Lung microvascular endothelial cell (primary cell): Measurements from ENCODE around the gene KLF7. TPM values are rescaled to one million over a fixed set of nuclear protein-coding genes. Genes with fewer than 3 reads are reported as not detected.

Experiments used
- DNase-seq, 2 donors: peaks; one replicate each; pipeline versions ENCODE4 v3.0.0 to v3.0.0-alpha.2; 2010; ENCODE audit warnings: low read depth in 2 of 2
- total RNA-seq: library from RNA; depleted of rRNA; stranded (reverse); fragments of >200 nt; gene quantifications from 2 replicates; pipeline ENCODE4 v1.2.1, GENCODE V29; 2014

The KLF7 gene
- total RNA-seq, result 8.3 and 8.7 TPM in 2 replicates

DNA sequence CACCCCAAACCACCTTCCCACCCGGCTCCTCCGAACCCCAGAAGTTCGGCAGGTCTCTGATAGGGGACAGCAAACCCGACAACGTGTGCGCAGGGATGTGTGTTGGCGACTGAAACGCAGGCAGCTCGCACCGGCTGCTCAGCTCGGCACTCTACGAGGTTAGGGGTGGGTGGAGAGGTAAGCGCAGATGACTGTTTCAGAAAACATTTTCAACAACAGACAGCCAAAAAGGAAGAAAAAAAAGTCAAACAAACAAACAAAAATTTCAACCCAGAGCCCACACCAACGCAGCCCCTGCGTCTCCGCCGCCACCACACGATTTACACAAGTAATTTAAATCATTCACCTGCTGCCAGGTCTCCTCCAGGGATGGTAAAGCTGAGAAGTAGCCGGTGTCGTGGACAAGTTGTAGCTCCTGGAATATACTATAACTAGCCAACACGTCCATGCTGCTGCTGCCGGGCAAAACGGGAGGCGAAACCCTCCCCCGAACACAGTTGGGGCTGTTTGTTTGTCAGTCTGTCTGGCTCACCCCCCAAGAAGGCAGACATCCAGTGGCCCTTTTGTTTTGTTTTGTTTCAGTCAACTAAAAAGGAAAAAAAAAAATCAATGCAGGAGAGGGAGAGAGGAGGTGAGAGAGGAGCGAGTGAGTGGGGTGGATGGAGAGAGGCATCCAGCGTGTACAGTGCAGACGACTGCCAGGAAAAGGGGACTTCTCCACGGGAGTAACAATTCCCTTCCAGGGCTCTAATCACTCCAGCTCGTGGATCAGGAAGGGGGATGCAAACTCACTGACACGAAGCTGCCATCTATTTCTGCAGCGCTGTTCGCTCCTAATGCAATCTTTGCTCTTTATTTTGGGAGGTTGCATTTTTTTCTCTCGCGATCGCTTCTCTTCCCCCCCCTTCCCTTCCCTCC is at the start of gene KLF7:
KLF7 (minus strand) TSS at position 828 of the 918 bp plus-strand sequence; CDS start at position 448, 380 bp downstream.
- DNase-seq, result peak; percentile 60 to 74

DNA sequence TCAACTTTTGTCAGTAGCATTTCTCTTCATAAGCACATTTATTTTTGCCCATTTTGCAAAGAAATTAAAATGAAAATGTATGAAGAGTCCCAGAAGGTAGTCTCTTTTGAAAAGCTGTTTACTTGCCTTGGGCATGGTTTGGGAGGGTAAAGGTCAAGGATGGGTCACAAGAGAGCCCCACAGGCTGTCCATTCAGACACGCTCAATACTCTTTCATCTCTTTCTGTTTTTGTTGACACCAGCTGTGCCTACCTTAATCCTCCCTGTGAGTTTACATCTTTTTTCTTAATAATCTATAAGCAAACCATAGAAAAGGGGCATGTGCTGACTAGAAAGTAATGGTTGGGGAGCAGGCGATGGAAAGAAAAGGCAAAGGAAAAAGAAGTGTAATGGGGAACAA is 49.6 kb upstream of the KLF7 start:
- DNase-seq, result no peak

DNA sequence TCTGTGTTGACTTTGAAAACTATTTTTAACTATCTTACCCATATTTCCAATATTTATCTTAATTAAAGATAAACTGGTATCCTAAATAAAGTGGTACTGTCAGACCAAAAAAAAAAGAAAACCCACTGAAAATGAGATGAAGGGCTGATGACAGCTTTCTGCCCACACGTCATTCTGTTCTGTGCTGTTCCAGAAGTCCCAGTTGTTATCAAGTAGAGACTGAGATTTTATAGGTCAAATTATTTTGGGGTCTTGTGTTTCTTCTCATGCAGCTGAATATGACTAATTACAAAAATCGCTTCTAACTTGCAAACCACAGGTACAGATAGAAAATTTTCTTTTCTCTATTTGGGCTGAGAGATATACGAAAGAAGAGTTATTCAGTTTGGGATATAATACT is 48.7 kb upstream of the KLF7 start:
- no peak for DNase-seq

DNA sequence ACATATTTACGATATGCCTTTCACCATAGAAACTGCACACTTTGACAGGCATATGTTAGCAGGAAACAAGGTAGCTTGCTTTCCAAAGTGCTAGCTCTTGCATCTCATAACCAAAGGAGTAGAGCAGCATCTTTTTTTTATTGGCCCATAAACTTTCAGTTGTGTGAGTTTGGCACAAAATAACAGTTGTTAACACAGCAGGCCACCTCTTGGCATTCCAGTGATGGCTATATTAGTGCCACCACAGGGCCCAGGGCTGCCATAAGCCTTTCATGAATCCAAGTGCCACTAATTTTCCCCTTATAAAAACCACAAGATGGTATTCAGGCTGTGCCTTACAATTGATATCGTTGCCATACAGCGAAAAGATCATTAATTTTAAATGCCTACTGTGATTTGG is 40.3 kb upstream of the KLF7 start:
- no peak for DNase-seq

DNA sequence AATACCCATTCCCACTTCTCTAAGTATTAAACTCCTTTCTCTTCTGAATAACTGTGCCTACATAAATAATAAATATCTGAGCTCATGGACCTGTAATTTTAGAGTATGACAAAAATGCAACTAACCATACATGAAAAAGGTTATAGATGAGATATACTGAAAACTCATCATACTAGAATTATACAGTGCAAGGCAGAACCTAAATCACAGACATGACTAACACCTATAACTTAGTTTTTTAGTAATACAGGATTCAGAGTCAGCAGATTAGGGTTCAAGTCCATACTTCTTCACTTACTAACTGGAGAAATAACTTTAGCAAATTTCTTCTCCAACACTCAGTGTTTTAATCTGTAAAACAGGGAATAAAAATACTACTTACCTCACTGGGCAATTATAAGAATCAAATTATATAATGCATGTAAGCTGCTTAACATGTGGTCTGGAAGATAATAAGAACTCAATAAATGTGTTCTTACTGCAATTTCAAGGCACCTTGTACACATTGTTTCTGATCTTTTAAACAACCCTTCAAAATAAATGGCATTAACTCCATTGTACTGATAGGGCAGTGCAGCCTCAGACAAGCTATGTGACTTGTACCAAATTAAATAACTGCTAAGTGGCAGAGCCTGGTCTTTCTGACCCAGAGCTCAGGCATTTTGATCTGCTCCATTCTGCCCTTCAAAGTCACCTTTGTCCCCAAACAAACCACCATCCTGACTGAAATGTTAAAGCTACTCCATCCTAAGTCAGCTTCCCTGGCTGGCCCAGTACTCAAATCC is 39.6 kb upstream of the KLF7 start:
- no peak for DNase-seq

DNA sequence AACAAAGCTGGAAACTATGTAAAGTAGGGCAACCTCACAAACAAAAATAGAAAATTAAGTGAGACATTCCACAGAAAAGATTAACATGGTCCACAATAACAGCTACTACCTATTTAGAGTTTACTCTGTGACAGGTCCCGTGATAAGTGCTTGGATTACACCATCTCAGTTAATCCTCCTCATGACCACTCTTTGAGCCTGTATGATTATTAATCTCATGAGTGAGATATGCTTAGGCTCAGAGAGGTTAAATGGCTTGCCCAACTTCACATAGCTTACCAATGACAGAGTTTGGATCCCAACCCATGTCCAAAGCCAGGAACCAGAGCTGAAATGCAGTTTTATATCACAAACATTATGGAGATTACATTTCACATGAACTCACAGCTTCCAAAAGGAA is 37.3 kb upstream of the KLF7 start:
- DNase-seq, result no peak

DNA sequence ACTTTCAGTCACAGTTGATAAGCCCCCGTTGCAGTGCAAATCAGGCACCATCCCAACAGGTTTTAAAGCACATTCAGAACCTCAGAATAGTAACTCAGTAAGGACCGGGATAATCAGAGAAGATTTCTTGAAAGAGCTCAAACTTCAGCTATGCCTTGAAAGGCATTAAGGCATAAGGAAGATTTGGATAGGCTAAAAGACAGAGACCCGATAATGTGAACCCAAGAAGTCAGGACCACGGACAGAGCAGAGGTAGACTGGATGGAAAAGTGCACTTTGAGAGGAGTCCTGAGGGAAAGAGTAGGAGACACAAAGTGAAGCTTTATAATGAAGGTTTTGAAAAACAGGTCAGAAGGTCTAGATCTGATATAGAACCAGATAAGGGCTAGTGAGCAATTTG is 36.9 kb upstream of the KLF7 start:
- DNase-seq, result peak; percentile 37 to 50

DNA sequence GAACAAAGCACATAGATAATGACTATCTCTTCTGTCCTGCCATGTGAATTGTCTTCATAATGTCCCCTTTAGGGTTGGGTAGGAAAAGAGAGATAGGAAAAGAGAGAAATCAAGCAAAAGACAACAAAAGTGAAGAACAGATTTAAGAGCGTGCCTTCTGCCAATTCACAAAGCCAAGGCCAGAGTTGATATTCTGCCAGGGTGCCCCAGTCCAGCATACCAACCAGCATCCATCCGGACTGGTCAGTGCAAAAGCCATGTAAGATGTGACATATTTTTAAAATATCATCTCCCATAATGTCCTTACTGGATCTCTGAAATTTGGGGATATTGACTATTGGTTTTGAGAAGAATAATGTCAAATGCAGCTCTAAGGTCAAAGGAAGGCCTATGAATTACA is 35.7 kb upstream of the KLF7 start:
- no peak for DNase-seq

DNA sequence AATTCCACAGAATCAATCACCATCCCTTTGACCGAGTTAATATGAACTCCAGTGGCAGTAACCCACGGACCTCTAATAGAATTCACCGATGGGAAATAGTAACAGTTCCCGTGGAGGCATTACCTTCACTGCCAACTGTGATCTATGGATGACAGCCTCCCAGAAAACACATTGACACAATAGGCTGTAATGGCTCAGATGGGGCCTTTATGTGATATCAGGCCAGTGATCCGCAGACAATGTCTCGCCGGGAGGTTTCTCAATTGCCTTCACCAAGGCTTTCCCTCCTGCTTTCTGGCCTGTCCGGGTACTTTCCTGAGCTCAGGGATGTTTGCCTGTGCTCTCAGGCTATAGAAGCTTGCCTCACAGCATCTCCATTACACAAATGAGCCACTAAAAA is 34.4 kb upstream of the KLF7 start:
- no peak for DNase-seq

DNA sequence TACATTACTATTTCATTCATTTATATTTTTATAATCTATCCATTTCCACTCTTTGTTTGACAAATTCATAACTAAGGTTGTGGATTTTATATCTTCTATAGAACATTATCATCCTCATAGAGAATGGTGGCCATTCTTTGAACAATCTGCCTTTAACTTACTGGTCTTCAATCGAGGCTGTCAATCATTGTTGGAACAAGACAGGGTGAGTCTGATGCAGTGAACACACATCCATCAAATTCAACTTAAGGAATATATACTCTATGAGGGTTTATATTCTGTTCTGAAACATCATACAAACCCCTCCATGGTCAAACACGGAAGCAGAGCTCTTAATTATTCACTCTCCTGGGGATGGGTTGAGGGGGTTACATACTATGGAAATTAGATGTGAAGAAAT is 28.3 kb upstream of the KLF7 start:
- DNase-seq, result no peak

DNA sequence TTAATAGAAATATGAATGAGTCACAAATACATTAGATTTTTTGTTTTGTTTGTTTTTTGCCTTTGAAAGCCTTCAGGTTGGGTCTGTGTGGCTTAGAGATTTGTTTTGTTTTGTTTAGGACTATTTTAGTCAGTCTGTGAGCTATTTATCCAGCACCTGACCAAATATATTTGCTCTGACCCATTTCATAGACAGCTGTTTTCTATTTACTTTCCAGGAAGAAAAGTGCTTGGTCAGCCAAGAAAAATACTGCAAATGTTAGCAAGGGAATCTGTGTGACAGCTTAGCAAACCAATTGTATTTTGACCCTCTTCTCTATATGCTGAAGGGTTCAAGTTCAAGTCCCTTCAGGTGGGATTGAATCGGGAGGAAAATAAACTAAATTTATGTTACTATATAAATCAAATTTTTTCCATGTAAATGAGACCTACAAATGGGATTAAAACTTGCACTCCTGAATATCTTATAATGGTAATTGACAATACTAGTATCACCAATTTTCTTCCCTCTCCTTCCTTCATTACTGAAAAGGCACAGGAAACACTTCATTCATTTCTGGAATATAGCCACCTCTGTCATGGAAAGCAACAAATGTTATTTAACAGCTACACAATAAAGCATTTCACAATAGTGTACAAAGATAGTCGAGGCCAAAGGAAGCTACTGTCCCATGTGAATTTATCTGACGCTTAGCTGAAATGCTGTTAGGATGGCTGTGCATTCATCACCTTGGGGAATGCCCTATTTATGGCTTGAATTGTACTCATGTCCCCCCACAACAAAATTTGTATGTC is 23.1 kb upstream of the KLF7 start:
- peak in 1 of 2 donors; percentile 78 for DNase-seq

DNA sequence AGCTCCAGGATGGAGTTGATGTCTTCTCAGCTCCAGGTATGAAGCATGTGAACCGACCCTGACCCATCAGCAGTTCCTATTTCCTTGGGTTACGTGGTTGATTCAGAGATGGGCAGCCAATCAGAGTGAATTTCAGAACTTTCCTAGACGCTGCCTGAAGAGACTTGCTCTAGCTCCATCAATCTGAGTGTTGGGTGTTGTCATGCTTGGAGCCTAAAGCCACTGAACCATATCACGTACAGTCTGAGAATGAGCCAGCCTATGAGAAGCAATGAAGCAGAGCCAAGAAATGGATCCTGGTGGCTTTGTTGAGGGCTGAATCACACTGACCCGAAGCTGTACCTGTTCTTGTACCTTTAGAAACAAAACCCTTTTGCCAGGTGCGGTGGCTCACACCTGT is 19.6 kb upstream of the KLF7 start:
- no peak for DNase-seq

DNA sequence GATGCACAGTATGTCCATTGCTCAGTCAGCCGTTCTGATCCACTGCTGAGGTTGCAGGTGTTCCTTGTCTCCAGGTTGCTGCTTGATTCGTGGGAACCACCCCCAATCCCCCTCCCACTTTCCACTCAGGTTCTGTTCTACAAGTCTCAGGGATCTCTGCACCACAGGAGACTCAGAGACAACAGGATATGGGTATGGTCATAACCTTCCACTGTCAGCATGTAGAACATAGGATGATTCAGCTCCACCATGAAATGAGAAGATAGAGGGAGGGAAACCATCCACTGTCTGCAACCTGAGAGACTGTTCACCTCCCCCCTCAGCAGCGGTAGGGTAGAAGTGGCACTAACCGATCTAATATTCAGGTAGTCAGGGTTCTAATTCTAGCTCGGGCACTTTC is 19.0 kb upstream of the KLF7 start:
- DNase-seq, result no peak

DNA sequence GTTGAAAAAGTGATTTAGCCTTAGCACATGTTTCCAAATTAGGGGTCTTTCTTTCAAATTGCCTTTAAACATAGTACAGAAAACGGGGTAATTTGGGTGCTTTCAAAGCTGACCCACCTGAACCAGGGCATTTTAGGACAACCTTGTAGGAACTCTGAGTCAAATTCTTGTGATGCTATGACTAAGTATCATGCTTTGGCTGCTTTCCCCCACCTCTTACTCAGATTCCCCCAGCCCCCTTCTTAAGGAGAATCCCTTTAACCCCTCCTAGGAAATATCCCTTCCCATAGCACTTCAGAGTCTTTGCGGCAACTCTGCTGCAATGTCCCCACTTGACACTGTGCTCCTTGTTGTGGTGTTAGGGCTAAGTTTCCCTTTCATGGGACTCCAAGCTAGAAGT is 18.6 kb upstream of the KLF7 start:
- no peak for DNase-seq

DNA sequence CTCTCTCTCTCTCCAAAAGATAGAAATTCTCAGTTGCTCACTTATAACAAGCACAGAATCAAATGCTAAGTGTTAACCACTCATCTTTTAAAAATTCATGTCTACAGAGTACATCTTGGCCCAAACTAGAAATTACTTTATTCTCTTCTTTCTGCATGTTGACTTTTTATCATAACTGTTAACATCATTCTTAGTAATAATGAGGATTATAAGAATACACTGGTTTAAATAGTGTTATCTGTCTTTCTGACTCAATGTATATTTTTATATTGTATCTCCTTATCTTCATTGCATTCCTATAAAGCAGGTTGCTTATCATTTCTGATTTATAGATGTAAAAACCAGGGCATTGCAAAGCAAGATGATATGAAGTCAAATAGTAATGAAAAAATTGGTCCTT is 17.8 kb upstream of the KLF7 start:
- no peak for DNase-seq

DNA sequence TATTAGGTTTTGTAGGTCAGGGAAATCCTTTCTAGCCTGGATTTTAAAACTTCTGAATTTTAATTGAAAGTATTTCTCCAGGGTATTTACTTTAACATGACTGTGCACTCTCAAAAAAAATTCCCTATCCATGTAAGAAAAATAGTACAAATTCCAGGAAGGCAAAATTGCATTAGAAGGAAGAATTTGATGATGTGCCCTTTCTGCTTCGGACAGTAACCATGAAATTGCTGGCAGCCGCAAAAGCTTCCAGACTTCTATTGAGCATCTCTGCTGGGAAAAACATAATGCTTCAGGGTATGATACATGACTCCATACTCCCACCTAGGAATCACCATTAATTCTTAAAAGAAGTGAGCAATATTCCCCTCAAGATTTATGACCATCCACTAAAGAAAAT is 17.2 kb upstream of the KLF7 start:
- no peak for DNase-seq

DNA sequence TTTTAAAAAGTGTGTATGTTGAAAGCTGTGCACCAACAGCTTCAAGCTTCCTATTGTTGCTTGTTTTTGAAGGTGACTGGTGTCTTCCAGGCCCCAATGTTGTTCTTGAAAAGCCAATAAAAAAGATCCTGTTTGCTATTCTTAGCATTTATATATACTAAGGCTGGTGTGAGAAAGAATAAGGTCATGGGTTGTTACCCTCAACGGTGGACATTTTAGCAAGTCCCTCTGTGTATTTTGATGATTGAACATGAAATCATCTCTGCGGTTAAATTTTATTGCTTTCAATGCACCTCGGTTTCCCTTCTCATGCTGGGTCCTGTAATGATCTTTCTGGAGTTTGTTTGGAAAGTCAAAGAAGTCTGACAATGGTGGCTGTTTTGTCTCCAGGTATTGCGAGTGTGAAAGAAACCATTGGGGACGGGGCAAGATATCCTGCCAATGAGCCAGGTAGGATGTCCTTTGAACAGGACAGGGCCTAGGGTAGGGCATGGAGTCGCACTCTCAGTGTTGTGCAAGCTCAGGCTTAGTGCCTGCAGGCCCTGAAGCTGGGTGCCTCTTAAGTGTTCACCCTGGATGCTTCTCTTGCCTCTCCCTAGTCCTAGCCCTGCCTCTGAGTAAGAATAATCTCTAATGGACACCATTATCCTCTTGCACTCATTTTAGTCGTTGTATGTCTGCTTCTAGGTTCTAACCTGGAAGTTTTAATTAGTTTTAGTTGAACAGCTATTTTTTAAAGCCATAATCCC is 16.0 kb upstream of the KLF7 start:
- DNase-seq, result no peak

DNA sequence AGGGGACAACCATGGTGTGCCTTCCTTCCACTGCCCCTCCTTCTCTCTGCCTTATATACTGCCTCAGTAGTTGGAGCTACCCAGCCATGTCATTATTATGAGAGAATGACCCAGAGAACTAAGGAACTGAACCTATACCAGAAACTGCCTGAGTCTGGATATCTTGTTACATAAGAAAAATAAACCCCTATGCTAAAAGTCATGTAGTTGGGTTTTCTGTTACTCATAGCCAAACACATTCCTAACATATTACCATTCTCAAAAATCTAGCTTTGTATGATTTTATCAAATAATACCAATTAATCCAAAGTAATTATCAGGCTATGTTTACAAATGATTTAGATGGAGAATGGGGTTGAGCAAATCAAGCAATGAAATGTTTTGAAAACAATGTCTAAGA is 15.0 kb upstream of the KLF7 start:
- DNase-seq, result no peak

DNA sequence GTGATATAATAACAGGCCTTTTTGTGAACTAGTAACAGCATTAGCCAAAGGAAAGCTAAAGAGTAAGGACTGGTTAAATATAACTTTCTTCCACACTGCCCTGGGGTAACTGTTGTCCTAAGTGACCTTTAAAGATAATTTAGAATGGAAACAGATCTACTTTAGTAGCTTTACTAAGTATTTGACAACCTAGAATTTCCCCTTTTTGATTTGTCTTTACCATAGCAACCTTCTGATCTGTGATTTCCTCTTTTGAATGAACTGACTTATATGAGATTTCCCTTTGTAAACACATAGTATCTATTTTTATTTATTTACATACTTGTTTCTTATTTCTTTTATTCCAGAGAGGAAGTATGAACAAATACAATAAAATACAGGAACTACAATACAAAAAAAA is 10.5 kb upstream of the KLF7 start:
- peak in 1 of 2 donors; percentile 36 for DNase-seq

DNA sequence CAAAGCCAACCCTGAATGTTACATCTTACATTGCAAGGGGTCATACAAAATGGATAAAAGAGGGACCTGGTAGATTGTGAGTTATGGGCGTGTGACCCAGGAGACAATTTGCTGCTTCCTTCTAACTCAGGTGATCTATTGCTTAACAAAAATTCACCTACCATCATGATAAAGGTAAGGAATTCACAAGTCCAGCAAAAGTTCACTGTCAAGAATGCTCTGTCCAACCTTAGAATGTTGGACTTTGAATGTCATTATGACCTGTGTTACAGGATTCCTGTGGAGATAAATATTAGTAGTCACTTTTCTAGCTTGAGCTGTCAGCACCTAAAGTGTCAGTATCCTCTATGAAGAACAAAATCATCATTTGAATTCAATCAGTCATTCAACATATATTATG is 7.9 kb upstream of the KLF7 start:
- DNase-seq, result no peak
